ENCODE measurements around the gene ZNF638.

ZNF638 gene

DNA sequence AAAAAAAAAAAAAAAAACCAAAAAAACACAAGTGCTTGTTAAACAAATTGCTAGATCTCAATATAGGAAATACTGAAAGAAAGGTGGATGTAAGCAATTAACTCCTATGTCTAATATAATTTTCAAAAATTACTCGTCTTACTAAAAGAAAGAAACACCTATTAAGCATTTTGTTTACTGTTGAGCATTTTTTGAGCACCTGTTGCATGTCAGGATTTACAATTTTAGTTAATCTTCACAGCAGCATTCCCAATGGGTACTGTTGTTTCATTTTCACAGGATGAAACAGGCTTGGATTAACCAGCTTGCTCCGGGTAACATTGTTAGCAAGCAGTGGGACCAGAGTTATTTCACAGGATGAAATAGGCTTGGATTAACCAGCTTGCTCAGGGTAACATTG lies 4.8 kb downstream of the ZNF638 start:
- no peaks in the 10 kb centered on the region for H3K9me3 ChIP-seq (ENCODE audit: insufficient read depth, low read depth, low read length)
- no peak overlapping the region for H3K27ac ChIP-seq (ENCODE audit: low read length)
- peaks cover 21% of the 10 kb centered on the region; the same call in 1 of the 2 replicates for H3K36me3 ChIP-seq (ENCODE audit: insufficient read depth, low read depth, low read length)
- H3K27me3 ChIP-seq (ENCODE audit: insufficient read depth, low read length): no peaks in the 10 kb centered on the region
- peaks cover 24% of the 10 kb centered on the region; the same call in 1 of the 2 replicates for H3K4me1 ChIP-seq (ENCODE audit: insufficient read depth, low read length)
- no peak overlapping the region for H3K9ac ChIP-seq (ENCODE audit: low read depth, low read length)
- no peak overlapping the region for H3K4me3 ChIP-seq (ENCODE audit: low read length)

DNA sequence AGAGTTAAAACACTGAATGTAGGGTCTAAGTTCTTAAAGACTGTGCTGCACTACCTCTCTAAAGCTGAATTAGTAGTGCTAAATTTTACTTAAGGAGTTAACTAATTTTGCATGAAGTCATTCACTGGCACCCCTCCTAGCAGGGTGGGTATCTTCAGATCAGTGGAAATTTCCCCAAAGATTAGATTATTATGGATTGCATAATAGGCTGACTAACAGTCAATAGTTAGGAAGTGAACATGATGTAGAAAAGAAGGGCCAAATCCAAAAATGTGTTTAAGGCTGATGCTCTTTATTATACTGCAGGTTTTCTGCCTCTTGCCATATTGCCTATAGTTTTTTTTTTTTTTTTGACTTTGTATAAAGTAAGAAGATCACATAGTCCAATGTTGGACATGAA lies 5.2 kb downstream of the ZNF638 start:
- H3K27ac ChIP-seq (ENCODE audit: low read length): no peak overlapping the region
- no peak overlapping the region for H3K9ac ChIP-seq (ENCODE audit: low read depth, low read length)
- H3K27me3 ChIP-seq (ENCODE audit: insufficient read depth, low read length): no peaks in the 10 kb centered on the region
- H3K4me3 ChIP-seq (ENCODE audit: low read length): no peak overlapping the region
- no peaks in the 10 kb centered on the region for H3K9me3 ChIP-seq (ENCODE audit: insufficient read depth, low read depth, low read length)
- peaks cover 24% of the 10 kb centered on the region; the same call in 1 of the 2 replicates for H3K4me1 ChIP-seq (ENCODE audit: insufficient read depth, low read length)
- H3K36me3 ChIP-seq (ENCODE audit: insufficient read depth, low read depth, low read length): peaks cover 21% of the 10 kb centered on the region; the same call in 1 of the 2 replicates

DNA sequence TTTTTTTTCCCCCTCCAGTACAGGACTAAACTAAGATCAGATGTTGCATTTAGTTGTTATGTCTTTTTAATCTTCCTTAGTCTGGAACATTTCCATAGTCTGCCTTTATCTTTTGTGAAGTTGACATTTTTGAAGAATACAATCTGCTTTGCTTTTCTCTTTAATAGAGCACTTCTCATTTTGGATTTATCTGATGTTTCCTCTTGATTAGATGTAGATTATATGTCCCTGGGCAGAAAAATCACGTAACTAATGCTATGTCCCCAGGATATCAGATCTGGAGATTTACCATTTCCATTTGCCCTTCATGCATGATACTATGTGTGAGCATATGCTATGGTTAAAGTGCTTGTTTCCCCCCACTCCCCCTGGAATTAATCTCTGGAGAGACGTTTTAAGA lies 6.2 kb downstream of the ZNF638 start:
- H3K4me3 ChIP-seq (ENCODE audit: low read length): no peak overlapping the region
- H3K9me3 ChIP-seq (ENCODE audit: insufficient read depth, low read depth, low read length): no peaks in the 10 kb centered on the region
- H3K27me3 ChIP-seq (ENCODE audit: insufficient read depth, low read length): no peaks in the 10 kb centered on the region
- H3K36me3 ChIP-seq (ENCODE audit: insufficient read depth, low read depth, low read length): peaks cover 21% of the 10 kb centered on the region; the same call in 1 of the 2 replicates
- H3K4me1 ChIP-seq (ENCODE audit: insufficient read depth, low read length): peaks cover 24% of the 10 kb centered on the region; the same call in 1 of the 2 replicates
- no peak overlapping the region for H3K27ac ChIP-seq (ENCODE audit: low read length)
- no peak overlapping the region for H3K9ac ChIP-seq (ENCODE audit: low read depth, low read length)

DNA sequence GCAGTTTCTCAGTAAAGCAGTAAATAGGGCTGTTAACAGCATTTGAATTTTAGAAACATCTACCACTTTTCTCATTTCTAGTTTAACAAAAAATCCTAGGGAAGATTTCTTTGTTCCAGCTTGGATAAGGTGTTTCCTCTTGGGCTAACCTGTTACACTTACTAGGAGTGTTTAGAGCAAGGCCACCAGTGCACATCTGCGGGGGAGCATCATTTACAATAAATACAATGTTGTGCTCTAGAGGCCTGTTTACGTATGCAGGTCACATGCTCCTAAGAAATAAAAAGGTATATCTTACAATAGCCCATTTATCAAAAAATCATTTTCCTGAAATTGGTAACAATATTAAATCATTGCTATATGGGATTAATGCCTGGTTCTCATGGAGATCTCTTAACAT lies 8.1 kb downstream of the ZNF638 start:
- Histone ChIP-seq H3K9me3 (ENCODE audit: insufficient read depth, low read depth, low read length) (no peaks in the 10 kb centered on the region), H3K9ac (ENCODE audit: low read depth, low read length) (no peak overlapping the region), H3K27me3 (ENCODE audit: insufficient read depth, low read length) (no peaks in the 10 kb centered on the region), H3K36me3 (ENCODE audit: insufficient read depth, low read depth, low read length) (peaks cover 17% of the 10 kb centered on the region; the same call in 1 of the 2 replicates), H3K27ac (ENCODE audit: low read length) (no peak overlapping the region), H3K4me3 (ENCODE audit: low read length) (no peak overlapping the region), H3K4me1 (ENCODE audit: insufficient read depth, low read length) (peaks cover 13% of the 10 kb centered on the region; the same call in 1 of the 2 replicates)

DNA sequence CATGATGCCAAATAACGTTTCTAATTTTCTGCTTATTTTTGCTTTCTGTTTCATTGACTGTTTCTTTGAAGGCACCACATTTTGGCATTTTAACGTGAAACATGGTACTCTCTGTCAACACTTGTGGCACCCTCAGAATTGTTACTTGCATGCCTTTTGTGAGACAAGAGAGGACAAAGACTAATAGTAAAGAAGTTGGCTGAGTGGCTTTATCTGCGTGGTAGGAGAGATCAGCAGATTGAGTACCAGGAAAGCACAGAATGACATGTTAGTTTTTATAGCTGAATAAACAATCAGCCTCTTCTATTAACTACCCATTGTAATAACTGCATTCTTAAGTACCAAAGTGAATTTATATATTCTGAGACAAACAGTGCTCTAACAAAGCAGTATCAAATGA lies 8.6 kb downstream of the ZNF638 start:
- H3K27me3 ChIP-seq (ENCODE audit: insufficient read depth, low read length): no peaks in the 10 kb centered on the region

DNA sequence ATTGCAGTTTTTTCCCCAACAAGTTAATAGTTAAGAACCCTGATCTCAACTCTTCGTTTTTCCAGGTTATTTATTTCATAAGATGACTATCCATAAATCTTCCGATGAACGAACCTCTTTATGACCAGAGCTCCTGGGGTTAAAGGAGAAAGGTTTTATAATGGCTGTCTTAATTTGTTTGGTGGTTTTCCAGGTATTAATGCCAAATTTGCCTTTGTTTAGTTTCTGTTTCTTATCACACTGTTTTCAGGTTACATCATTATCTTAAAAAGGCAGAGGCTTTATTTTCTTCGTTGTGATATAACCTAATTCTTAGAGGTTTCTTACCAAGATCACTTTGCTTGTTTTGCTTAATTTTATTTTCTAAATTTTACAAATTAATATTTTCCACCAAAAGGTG lies 10.1 kb downstream of the ZNF638 start:
- no peaks in the 10 kb centered on the region for H3K27me3 ChIP-seq (ENCODE audit: insufficient read depth, low read length)
- H3K4me1 ChIP-seq (ENCODE audit: insufficient read depth, low read length): 0 out of 2 replicates have a peak, but pooled peaks cover 9% of the 10 kb centered on the region
- H3K9me3 ChIP-seq (ENCODE audit: insufficient read depth, low read depth, low read length): no peaks in the 10 kb centered on the region
- no peak overlapping the region for H3K27ac ChIP-seq (ENCODE audit: low read length)
- peaks cover 8% of the 10 kb centered on the region; the same call in 1 of the 2 replicates for H3K36me3 ChIP-seq (ENCODE audit: insufficient read depth, low read depth, low read length)
- H3K9ac ChIP-seq (ENCODE audit: low read depth, low read length): no peak overlapping the region
- H3K4me3 ChIP-seq (ENCODE audit: low read length): no peak overlapping the region

More for the DNA sequence above, 8.6 kb downstream of the ZNF638 start:
- Histone ChIP-seq H3K4me3 (ENCODE audit: low read length) (no peak overlapping the region), H3K9me3 (ENCODE audit: insufficient read depth, low read depth, low read length) (no peaks in the 10 kb centered on the region), H3K9ac (ENCODE audit: low read depth, low read length) (no peak overlapping the region), H3K36me3 (ENCODE audit: insufficient read depth, low read depth, low read length) (peaks cover 14% of the 10 kb centered on the region; the same call in 1 of the 2 replicates), H3K27ac (ENCODE audit: low read length) (no peak overlapping the region), H3K4me1 (ENCODE audit: insufficient read depth, low read length) (peaks cover 13% of the 10 kb centered on the region; the same call in 1 of the 2 replicates)

- H3K27me3 ChIP-seq (ENCODE audit: insufficient read depth, low read length): no peaks in the 10 kb centered on the region
- H3K9me3 ChIP-seq (ENCODE audit: insufficient read depth, low read depth, low read length): no peaks in the 10 kb centered on the region
- H3K27ac ChIP-seq (ENCODE audit: low read length): no peak overlapping the region
- H3K4me1 ChIP-seq (ENCODE audit: insufficient read depth, low read length): no peaks in the 10 kb centered on the region
- peaks cover 27% of the 10 kb centered on the region for H3K36me3 ChIP-seq (ENCODE audit: insufficient read depth, low read depth, low read length)
- H3K9ac ChIP-seq (ENCODE audit: low read depth, low read length): no peak overlapping the region
- no peak overlapping the region for H3K4me3 ChIP-seq (ENCODE audit: low read length)
Measured at GRCh38 chr2:71346065-71346464, 14.5 kb downstream of the ZNF638 start.

- peaks cover 37% of the 10 kb centered on the region for H3K36me3 ChIP-seq (ENCODE audit: insufficient read depth, low read depth, low read length)
Measured at GRCh38 chr2:71347517-71347916, 15.9 kb downstream of the ZNF638 start.

GRCh38 chr2:71348302-71348701 lies 16.7 kb downstream of the ZNF638 start:
- no peak overlapping the region for H3K4me3 ChIP-seq (ENCODE audit: low read length)
- H3K9me3 ChIP-seq (ENCODE audit: insufficient read depth, low read depth, low read length): no peaks in the 10 kb centered on the region
- H3K36me3 ChIP-seq (ENCODE audit: insufficient read depth, low read depth, low read length): peaks cover 43% of the 10 kb centered on the region
- no peaks in the 10 kb centered on the region for H3K4me1 ChIP-seq (ENCODE audit: insufficient read depth, low read length)
- H3K27me3 ChIP-seq (ENCODE audit: insufficient read depth, low read length): no peaks in the 10 kb centered on the region
- no peak overlapping the region for H3K9ac ChIP-seq (ENCODE audit: low read depth, low read length)
- H3K27ac ChIP-seq (ENCODE audit: low read length): no peak overlapping the region

More at GRCh38 chr2:71347517-71347916, 15.9 kb downstream of the ZNF638 start:
- no peaks in the 10 kb centered on the region for H3K4me1 ChIP-seq (ENCODE audit: insufficient read depth, low read length)
- H3K9ac ChIP-seq (ENCODE audit: low read depth, low read length): no peak overlapping the region
- no peaks in the 10 kb centered on the region for H3K27me3 ChIP-seq (ENCODE audit: insufficient read depth, low read length)
- H3K4me3 ChIP-seq (ENCODE audit: low read length): no peak overlapping the region
- H3K27ac ChIP-seq (ENCODE audit: low read length): no peak overlapping the region
- no peaks in the 10 kb centered on the region for H3K9me3 ChIP-seq (ENCODE audit: insufficient read depth, low read depth, low read length)

GRCh38 chr2:71353248-71353647 lies 21.7 kb downstream of the ZNF638 start:
- no peaks in the 10 kb centered on the region for H3K4me1 ChIP-seq (ENCODE audit: insufficient read depth, low read length)
- H3K36me3 ChIP-seq (ENCODE audit: insufficient read depth, low read depth, low read length): peaks cover 81% of the 10 kb centered on the region
- H3K9ac ChIP-seq (ENCODE audit: low read depth, low read length): no peak overlapping the region
- H3K27ac ChIP-seq (ENCODE audit: low read length): no peak overlapping the region
- no peak overlapping the region for H3K4me3 ChIP-seq (ENCODE audit: low read length)
- no peaks in the 10 kb centered on the region for H3K27me3 ChIP-seq (ENCODE audit: insufficient read depth, low read length)
- no peaks in the 10 kb centered on the region for H3K9me3 ChIP-seq (ENCODE audit: insufficient read depth, low read depth, low read length)

GRCh38 chr2:71358931-71359671 lies 27.5 kb downstream of the ZNF638 start:
- H3K36me3 ChIP-seq (ENCODE audit: insufficient read depth, low read depth, low read length): peaks cover 91% of the 10 kb centered on the region
- H3K4me1 ChIP-seq (ENCODE audit: insufficient read depth, low read length): no peaks in the 10 kb centered on the region

DNA sequence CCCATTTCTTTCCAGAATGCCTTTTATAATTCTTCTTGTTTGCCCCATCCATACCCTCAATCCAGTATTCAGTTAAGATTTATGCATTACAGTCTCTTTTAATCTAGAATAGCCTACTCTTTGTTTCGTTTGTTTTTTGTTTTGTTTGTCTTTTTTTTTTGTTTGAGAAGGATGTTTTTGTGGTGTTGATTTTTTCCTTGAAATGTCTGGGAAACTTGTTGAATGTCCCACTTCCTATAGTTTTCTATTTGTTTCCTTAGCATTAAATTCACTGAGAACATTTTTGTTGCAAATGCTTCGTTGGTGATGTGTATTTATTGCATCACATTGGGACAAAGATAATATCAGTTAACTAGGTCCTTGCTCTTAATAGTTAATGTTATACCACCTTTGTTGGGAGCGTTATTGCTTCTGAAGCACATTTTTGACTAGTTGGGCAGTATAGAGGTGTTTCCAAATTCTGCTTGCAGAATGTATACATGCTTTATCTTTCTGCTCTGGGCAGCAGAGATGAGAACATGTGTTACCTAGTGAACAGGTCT lies 28.9 kb downstream of the ZNF638 start:
- Histone ChIP-seq H3K27me3 (ENCODE audit: insufficient read depth, low read length) (no peaks in the 10 kb centered on the region), H3K4me3 (ENCODE audit: low read length) (no peak overlapping the region), H3K9ac (ENCODE audit: low read depth, low read length) (no peak overlapping the region), H3K9me3 (ENCODE audit: insufficient read depth, low read depth, low read length) (no peaks in the 10 kb centered on the region), H3K36me3 (ENCODE audit: insufficient read depth, low read depth, low read length) (peaks cover 100% of the 10 kb centered on the region), H3K4me1 (ENCODE audit: insufficient read depth, low read length) (no peaks in the 10 kb centered on the region), H3K27ac (ENCODE audit: low read length) (no peak overlapping the region)

More at GRCh38 chr2:71358931-71359671, 27.5 kb downstream of the ZNF638 start:
- H3K27me3 ChIP-seq (ENCODE audit: insufficient read depth, low read length): no peaks in the 10 kb centered on the region
- no peak overlapping the region for H3K27ac ChIP-seq (ENCODE audit: low read length)
- H3K9ac ChIP-seq (ENCODE audit: low read depth, low read length): no peak overlapping the region
- no peak overlapping the region for H3K4me3 ChIP-seq (ENCODE audit: low read length)
- no peaks in the 10 kb centered on the region for H3K9me3 ChIP-seq (ENCODE audit: insufficient read depth, low read depth, low read length)

All from iPS-20b (cell line).